SK-N-SH (cell line): ENCODE data around the gene ASXL3. TPM values are rescaled to one million over a fixed set of nuclear protein-coding genes. Genes with fewer than 3 reads are reported as not detected.

Experiments used
- CTCF ChIA-PET: fragments of 300-600, 350-600 bp; formaldehyde crosslinking; extraction: SDS; loops from one replicate; lab custom pipeline; 2021; lab: Yijun Ruan, JAX
- POLR2A ChIA-PET: fragments of 350-600 bp; sonication (Branson Sonifier 250); formaldehyde crosslinking; extraction: SDS; loops from one replicate; lab custom pipeline; 2020; ENCODE audit warnings: antibody characterized with exemption, inconsistent platforms; lab: Yijun Ruan, JAX
- DNase-seq: peaks from one replicate; pipeline ENCODE4 v3.0.0; 2012
- H2AFZ ChIP-seq: fragments of 200-600 bp; sonication (generic); 2 replicates; pipeline ENCODE4 v1.8.1; 2016; ENCODE audit warnings: antibody characterized with exemption, mild to moderate bottlenecking, low read depth
- H3F3A ChIP-seq: fragments of 200-600 bp; sonication (generic); replicated peaks from 2 replicates; pipeline ENCODE3; 2016; ENCODE audit warnings: antibody characterized with exemption, mild to moderate bottlenecking; ENCODE audit not compliant: insufficient read depth
- H3K27ac ChIP-seq, 2 experiments: fragments of 200-500 bp in 1 of 2; fragments of 200-600 bp in 1 of 2; sonication (Bioruptor generic) in 1 of 2; sonication (generic), shearing (Covaris generic) in 1 of 2; 2 replicates each; pipeline versions ENCODE4 v1.5.1 to v1.6.1; 2014 to 2016; ENCODE audit warnings: low read depth in 2 of 2, inconsistent platforms in 1 of 2, low read length in 1 of 2, mild to moderate bottlenecking in 1 of 2, mixed read lengths in 1 of 2
- H3K27me3 ChIP-seq: fragments of 200-600 bp; sonication (generic), shearing (Covaris generic); 2 replicates; pipeline ENCODE4 v1.6.1; 2016; ENCODE audit warnings: mixed run types; ENCODE audit not compliant: insufficient read depth
- H3K36me3 ChIP-seq, 2 experiments: fragments of 200-500 bp in 1 of 2; fragments of 200-600 bp in 1 of 2; sonication (Bioruptor generic) in 1 of 2; sonication (generic) in 1 of 2; replicated peaks in 1 of 2; 2 replicates each; pipeline versions ENCODE3 to v1.5.1; 2014 to 2016; ENCODE audit warnings: low read length in 1 of 2, mild to moderate bottlenecking in 1 of 2; ENCODE audit not compliant: insufficient read depth in 2 of 2, control insufficient read depth in 1 of 2
- H3K4me1 ChIP-seq, 2 experiments: fragments of 200-500 bp in 1 of 2; fragments of 200-600 bp in 1 of 2; sonication (Bioruptor generic) in 1 of 2; sonication (generic), shearing (Covaris generic) in 1 of 2; 2 replicates each; pipeline versions ENCODE4 v1.5.1 to v1.6.1; 2014 to 2016; ENCODE audit warnings: low read depth in 1 of 2, low read length in 1 of 2, mixed run types in 1 of 2; ENCODE audit not compliant: insufficient read depth in 2 of 2, control insufficient read depth in 1 of 2
- H3K4me2 ChIP-seq: fragments of 200-600 bp; sonication (generic), shearing (Covaris generic); 2 replicates; pipeline ENCODE4 v1.6.1; 2017; ENCODE audit warnings: mixed run types
- H3K4me3 ChIP-seq, 2 experiments: fragments of 200-500 bp in 1 of 2; fragments of 200-600 bp in 1 of 2; sonication (Bioruptor generic) in 1 of 2; sonication (generic), shearing (Covaris generic) in 1 of 2; 2 replicates each; pipeline versions ENCODE4 v1.5.1 to v1.8.1; 2014 to 2016; ENCODE audit warnings: low read depth in 2 of 2, inconsistent platforms in 1 of 2, low read length in 1 of 2, mild to moderate bottlenecking in 1 of 2, mixed read lengths in 1 of 2, moderate library complexity in 1 of 2
- H3K79me2 ChIP-seq: fragments of 200-600 bp; sonication (generic); 2 replicates; pipeline ENCODE4 v1.8.1; 2017; ENCODE audit warnings: mild to moderate bottlenecking; ENCODE audit not compliant: insufficient read depth
- H3K9ac ChIP-seq: fragments of 200-600 bp; sonication (generic); 2 replicates; pipeline ENCODE4 v1.6.1; 2017; ENCODE audit warnings: mixed run types
- H3K9me2 ChIP-seq: fragments of 200-600 bp; sonication (generic); 2 replicates; pipeline ENCODE4 v1.6.1; 2017; ENCODE audit warnings: mixed run types
- H3K9me3 ChIP-seq: fragments of 200-600 bp; sonication (generic); 2 replicates; pipeline ENCODE4 v1.6.1; 2017; ENCODE audit warnings: mixed run types, mild to moderate bottlenecking, moderate library complexity
- H4K20me1 ChIP-seq: fragments of 200-600 bp; sonication (generic); 2 replicates; pipeline ENCODE4 v1.6.1; 2017; ENCODE audit warnings: mild to moderate bottlenecking, mixed run types; ENCODE audit not compliant: insufficient read depth
- CHD2 ChIP-seq: fragments of 150-350 bp; IDR thresholded peaks from 2 replicates; pipeline ENCODE4 v1.6.1; 2018; ENCODE audit warnings: low read length; ENCODE audit not compliant: partially characterized antibody
- EP300 ChIP-seq, 2 experiments: IDR thresholded peaks; 2 replicates each; pipeline versions ENCODE4 v1.4.0 to v1.6.1; 2012; ENCODE audit warnings: borderline replicate concordance in 1 of 2, low read depth in 1 of 2, low read length in 1 of 2
- FOXJ3 ChIP-seq: sonication (generic); formaldehyde crosslinking; IDR thresholded peaks from 2 replicates; pipeline ENCODE4 v1.5.1; 2020; ENCODE audit warnings: mild to moderate bottlenecking, missing genetic modification reagents
- FOXM1 ChIP-seq: IDR thresholded peaks from 2 replicates; pipeline ENCODE4 v1.4.0; 2012; ENCODE audit warnings: low read depth, mild to moderate bottlenecking
- GATA2 ChIP-seq: sonication (generic); formaldehyde crosslinking; IDR thresholded peaks from 2 replicates; pipeline ENCODE4 v1.5.0; 2020; ENCODE audit warnings: mild to moderate bottlenecking, missing genetic modification reagents
- NFIC ChIP-seq: IDR thresholded peaks from 2 replicates; pipeline ENCODE4 v1.4.0; 2012; ENCODE audit warnings: borderline replicate concordance
- PBX3 ChIP-seq: IDR thresholded peaks from 2 replicates; pipeline ENCODE4; 2012
- POLR2AphosphoS5 ChIP-seq: IDR thresholded peaks from 2 replicates; pipeline ENCODE4 v1.6.1; 2012; ENCODE audit warnings: low read depth, low read length
- RAD21 ChIP-seq: IDR thresholded peaks from 2 replicates; pipeline ENCODE4 v1.6.1; 2012; ENCODE audit warnings: mild to moderate bottlenecking, low read length
- RCOR1 ChIP-seq: fragments of 150-350 bp; IDR thresholded peaks from 2 replicates; pipeline ENCODE4 v1.6.1; 2017; ENCODE audit warnings: antibody characterized with exemption, low read length
- RXRA ChIP-seq: IDR thresholded peaks from 2 replicates; pipeline ENCODE4 v1.4.0; 2012; ENCODE audit warnings: low read depth, mild to moderate bottlenecking, borderline replicate concordance
- TEAD4 ChIP-seq: IDR thresholded peaks from 2 replicates; pipeline ENCODE4 v1.4.0; 2012; ENCODE audit warnings: mild to moderate bottlenecking, borderline replicate concordance; ENCODE audit not compliant: insufficient read depth
- YY1 ChIP-seq: IDR thresholded peaks from 2 replicates; pipeline ENCODE4 v1.4.0; 2012; ENCODE audit warnings: low read depth, mild to moderate bottlenecking
- WGBS: methylation state at CpG from one replicate; pipeline ENCODE4 v1.1.6; 2017; ENCODE audit warnings: low lambda C conversion rate; 5-methylcytosine and 5-hydroxymethylcytosine counted together
- polyA plus RNA-seq, 3 experiments: library from polyadenylated mRNA; depleted of rRNA; stranded (reverse); fragments of >200 nt; gene quantifications; 2 replicates each; pipeline ENCODE4 v1.2.3, GENCODE V29; 2012

The ASXL3 gene
- polyA plus RNA-seq, 1 of the 3 experiments (the other 2 are of a cell fraction), result not detected

GRCh38 chr18:33710269-33710668 lies 132.2 kb downstream of the ASXL3 start:
- no peak overlapping the region for H3K9ac ChIP-seq
- peaks cover 0 to 9% of the 10 kb centered on the region in 2 experiments; a peak in 2 of 4 replicates for H3K4me1 ChIP-seq
- TF ChIP-seq FOXM1, result no peak
- TF ChIP-seq TEAD4, result no peak
- TF ChIP-seq FOXJ3 (CRISPR knock-in tag), result no peak
- no peaks in the 10 kb centered on the region for H4K20me1 ChIP-seq
- ChIA-PET POLR2A (no interaction called here), CTCF (no interaction called here)
- H3K36me3 ChIP-seq, result no peaks in the 10 kb centered on the region
- H3K79me2 ChIP-seq, result no peaks in the 10 kb centered on the region
- no peaks in the 10 kb centered on the region for H3F3A ChIP-seq
- H3K9me2 ChIP-seq, result no peaks in the 10 kb centered on the region
- no peaks in the 10 kb centered on the region for H3K27me3 ChIP-seq
- DNase-seq, result no peak
- no peaks in the 10 kb centered on the region for H3K9me3 ChIP-seq
- 28% methylated on average over 2 of the region's 2 CpGs for WGBS
- no peak overlapping the region for H3K27ac ChIP-seq
- no peak overlapping the region for H3K4me3 ChIP-seq
- no peak overlapping the region for H2AFZ ChIP-seq
- no peak overlapping the region for H3K4me2 ChIP-seq

- POLR2A ChIA-PET, result no interaction called here
- Histone ChIP-seq H3K4me2 (no peak overlapping the region), H3K4me1 (peaks cover 0 to 9% of the 10 kb centered on the region in 2 experiments; a peak in 2 of 4 replicates), H4K20me1 (no peaks in the 10 kb centered on the region), H3F3A (no peaks in the 10 kb centered on the region), H3K27me3 (no peaks in the 10 kb centered on the region), H3K36me3 (no peaks in the 10 kb centered on the region), H3K27ac (no peak overlapping the region), H3K9ac (no peak overlapping the region), H3K9me2 (no peaks in the 10 kb centered on the region), H3K9me3 (no peaks in the 10 kb centered on the region), H3K4me3 (no peak overlapping the region), H2AFZ (no peak overlapping the region), H3K79me2 (no peaks in the 10 kb centered on the region)
- WGBS, result 26% methylated on average over 2 of the region's 2 CpGs
- TF ChIP-seq RAD21 (peak; percentile 17; the same call in 1 of the 2 replicates), RCOR1 (peak; percentile 64; the same call in 1 of the 2 replicates), CHD2 (peak; percentile 56), EP300 (IDR thresholded peaks at IDR 0.05; ENCODE audit: borderline replicate concordance in 1 of 2, low read depth in 1 of 2, low read length in 1 of 2) (peak in 1 of 2 experiments; percentile 70; a peak in 2 of 4 replicates), GATA2 (CRISPR knock-in tag) (peak; percentile 78), TEAD4 (no peak), PBX3 (no peak), YY1 (no peak), NFIC (no peak)
- CTCF ChIA-PET, result no interaction called here
- DNase-seq, result peak; percentile 56
These were observed 133.5 kb downstream of the ASXL3 start for GRCh38 chr18:33711514-33711913.

- CTCF ChIA-PET, result no interaction called here
- H3K4me2 ChIP-seq, result no peak overlapping the region
- no peak overlapping the region for H3K27ac ChIP-seq
- POLR2A ChIA-PET, result no interaction called here
- no peaks in the 10 kb centered on the region for H3K9me3 ChIP-seq
- no peak overlapping the region for H3K9ac ChIP-seq
- no peaks in the 10 kb centered on the region for H3K9me2 ChIP-seq
- H3F3A ChIP-seq, result no peaks in the 10 kb centered on the region
- WGBS, result 33% methylated on average over 4 of the region's 4 CpGs
- no peak for DNase-seq
- no peaks in the 10 kb centered on the region for H3K79me2 ChIP-seq
- no peaks in the 10 kb centered on the region for H3K36me3 ChIP-seq
- no peaks in the 10 kb centered on the region for H3K27me3 ChIP-seq
- no peak overlapping the region for H2AFZ ChIP-seq
- no peak overlapping the region for H3K4me3 ChIP-seq
- TF ChIP-seq POLR2AphosphoS5, result no peak
- TF ChIP-seq YY1, result no peak
- no peak for TF ChIP-seq RAD21
- no peak for TF ChIP-seq RXRA
- no peaks in the 10 kb centered on the region for H4K20me1 ChIP-seq
- H3K4me1 ChIP-seq, result peaks cover 0 to 9% of the 10 kb centered on the region in 2 experiments; a peak in 2 of 4 replicates
These were observed 134.7 kb downstream of the ASXL3 start for GRCh38 chr18:33712719-33713118.
